Right atrium auricular region (tissue), 2 donors: ENCODE data around the gene HGF. TPM values are rescaled to one million over a fixed set of nuclear protein-coding genes. Genes with fewer than 3 reads are reported as not detected.

ENCODE experiments used
- DNase-seq: peaks from one replicate; pipeline ENCODE4 v3.0.0-alpha.2; 2019; ENCODE audit warnings: low spot score
- H3K27ac ChIP-seq, 2 donors: fragments of 200-600 bp; sonication (generic); 1 replicate in 1 of 2; 2 replicates in 1 of 2; pipeline ENCODE4 v1.5.1; 2016 to 2019
- H3K27me3 ChIP-seq, 2 donors: fragments of 200-600 bp; sonication (generic); one replicate each; pipeline versions ENCODE4 v1.5.1 to v1.6.0; 2017 to 2019
- H3K36me3 ChIP-seq: fragments of 200-600 bp; sonication (generic); one replicate; pipeline ENCODE4 v1.5.1; 2016
- H3K4me1 ChIP-seq, 2 donors: fragments of 200-600 bp; sonication (generic); one replicate each; pipeline versions ENCODE4 v1.5.1 to v1.6.0; 2017 to 2019
- H3K4me3 ChIP-seq, 2 donors: fragments of 200-600 bp; sonication (generic); 1 replicate in 1 of 2; 2 replicates in 1 of 2; pipeline ENCODE4 v1.5.1; 2017 to 2019; ENCODE audit warnings: mild to moderate bottlenecking in 1 of 2, moderate library complexity in 1 of 2
- H3K9me3 ChIP-seq, 2 donors: fragments of 200-600 bp; sonication (generic); one replicate each; pipeline ENCODE4 v1.5.1; 2019
- CTCF ChIP-seq, 2 donors: fragments of 200-600 bp; sonication (generic); IDR thresholded peaks; one replicate each; pipeline ENCODE4 v1.5.1; 2019; ENCODE audit warnings: antibody characterized with exemption in 2 of 2
- total RNA-seq, 2 donors: library from RNA; depleted of rRNA; stranded (reverse); fragments of >200 nt; gene quantifications; one replicate each; pipeline ENCODE4 v1.1.0, GENCODE V29; 2016

The HGF gene
- total RNA-seq, 2 donors from 2014 or later: 2.1 to 3.5 TPM

GRCh38 chr7:81779706-81780105 lies 9.9 kb upstream of the HGF start:
- no peak for TF ChIP-seq CTCF (IDR thresholded peaks at IDR 0.05)
- H3K9me3 ChIP-seq: no peaks in the 10 kb centered on the region
- no peak overlapping the region for H3K27ac ChIP-seq
- no peak for DNase-seq
- no peaks in the 10 kb centered on the region for H3K36me3 ChIP-seq
- H3K4me1 ChIP-seq: no peaks in the 10 kb centered on the region
- H3K27me3 ChIP-seq: no peaks in the 10 kb centered on the region
- no peak overlapping the region for H3K4me3 ChIP-seq

- DNase-seq: no peak
- TF ChIP-seq CTCF (IDR thresholded peaks at IDR 0.05): no peak
- no peak overlapping the region for H3K4me3 ChIP-seq
- H3K4me1 ChIP-seq: no peaks in the 10 kb centered on the region
- H3K27ac ChIP-seq: no peak overlapping the region
- H3K36me3 ChIP-seq: no peaks in the 10 kb centered on the region
- H3K27me3 ChIP-seq: no peaks in the 10 kb centered on the region
- no peaks in the 10 kb centered on the region for H3K9me3 ChIP-seq
Measured at GRCh38 chr7:81777697-81778096, 7.8 kb upstream of the HGF start.

GRCh38 chr7:81776948-81777630 lies 7.2 kb upstream of the HGF start:
- no peak for TF ChIP-seq CTCF (IDR thresholded peaks at IDR 0.05)
- H3K27ac ChIP-seq: no peak overlapping the region
- no peaks in the 10 kb centered on the region for H3K4me1 ChIP-seq

GRCh38 chr7:81776161-81776560 lies 6.3 kb upstream of the HGF start:
- no peak overlapping the region for H3K4me3 ChIP-seq
- TF ChIP-seq CTCF (IDR thresholded peaks at IDR 0.05): no peak
- H3K27me3 ChIP-seq: no peaks in the 10 kb centered on the region
- no peak overlapping the region for H3K27ac ChIP-seq
- no peak for DNase-seq
- H3K4me1 ChIP-seq: no peaks in the 10 kb centered on the region
- H3K36me3 ChIP-seq: no peaks in the 10 kb centered on the region
- H3K9me3 ChIP-seq: no peaks in the 10 kb centered on the region

More at GRCh38 chr7:81776948-81777630, 7.2 kb upstream of the HGF start:
- no peaks in the 10 kb centered on the region for H3K9me3 ChIP-seq
- H3K36me3 ChIP-seq: no peaks in the 10 kb centered on the region
- H3K27me3 ChIP-seq: no peaks in the 10 kb centered on the region
- H3K4me3 ChIP-seq: no peak overlapping the region
- no peak for DNase-seq

- no peaks in the 10 kb centered on the region for H3K4me1 ChIP-seq
- TF ChIP-seq CTCF (IDR thresholded peaks at IDR 0.05): no peak
Measured at GRCh38 chr7:81775560-81775959, 5.7 kb upstream of the HGF start.

GRCh38 chr7:81774551-81774950 lies 4.7 kb upstream of the HGF start:
- H3K27ac ChIP-seq: no peak overlapping the region
- no peaks in the 10 kb centered on the region for H3K36me3 ChIP-seq
- H3K4me3 ChIP-seq: no peak overlapping the region
- H3K9me3 ChIP-seq: no peaks in the 10 kb centered on the region
- H3K27me3 ChIP-seq: no peaks in the 10 kb centered on the region
- no peaks in the 10 kb centered on the region for H3K4me1 ChIP-seq
- no peak for TF ChIP-seq CTCF (IDR thresholded peaks at IDR 0.05)
- no peak for DNase-seq

More at GRCh38 chr7:81775560-81775959, 5.7 kb upstream of the HGF start:
- Histone ChIP-seq H3K27ac (no peak overlapping the region), H3K27me3 (no peaks in the 10 kb centered on the region), H3K4me3 (no peak overlapping the region), H3K9me3 (no peaks in the 10 kb centered on the region), H3K36me3 (no peaks in the 10 kb centered on the region)
- DNase-seq: no peak
